GM21367 (cell line): ENCODE data around the gene COX19.
"Not testable (repeated sequence)": the region's sequence is repeated elsewhere in the genome, so short reads cannot be mapped to it uniquely, and the experiment has no call there.

Experiments used
- ATAC-seq: cut with Tn5 transposase; IDR thresholded peaks from one replicate; pipeline ENCODE4 v1.9.1; 2021; ENCODE audit not compliant: unreplicated experiment

The COX19 gene

GRCh38 chr7:927031-927671 lies 48.2 kb downstream of the COX19 start:
- no peak for ATAC-seq

- no peak for ATAC-seq
Observed at GRCh38 chr7:926061-927030, 49.0 kb downstream of the COX19 start.

DNA sequence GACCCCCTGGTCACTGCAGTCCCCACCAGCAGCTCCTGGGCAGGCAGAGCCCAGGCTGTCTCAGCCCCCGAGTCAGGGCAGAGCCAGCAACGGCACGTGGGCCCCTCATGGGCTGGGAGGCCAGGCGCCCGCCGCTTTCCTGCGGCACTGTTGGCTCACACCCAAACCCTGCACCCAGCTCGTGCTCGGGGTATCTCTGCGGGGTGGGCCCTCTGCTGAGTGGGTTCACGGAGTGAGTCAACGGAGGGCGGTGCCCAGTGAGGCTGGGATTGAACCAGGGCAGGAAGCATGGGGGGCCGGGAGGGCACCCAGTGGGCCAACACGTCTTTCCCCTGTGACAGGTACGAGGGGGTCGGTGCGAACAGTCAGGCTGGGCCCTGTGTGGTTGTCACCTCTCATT lies 49.7 kb downstream of the COX19 start:
- ATAC-seq = no peak

- ATAC-seq = peak; percentile 41
Observed at GRCh38 chr7:924541-925231, 50.7 kb downstream of the COX19 start.

DNA sequence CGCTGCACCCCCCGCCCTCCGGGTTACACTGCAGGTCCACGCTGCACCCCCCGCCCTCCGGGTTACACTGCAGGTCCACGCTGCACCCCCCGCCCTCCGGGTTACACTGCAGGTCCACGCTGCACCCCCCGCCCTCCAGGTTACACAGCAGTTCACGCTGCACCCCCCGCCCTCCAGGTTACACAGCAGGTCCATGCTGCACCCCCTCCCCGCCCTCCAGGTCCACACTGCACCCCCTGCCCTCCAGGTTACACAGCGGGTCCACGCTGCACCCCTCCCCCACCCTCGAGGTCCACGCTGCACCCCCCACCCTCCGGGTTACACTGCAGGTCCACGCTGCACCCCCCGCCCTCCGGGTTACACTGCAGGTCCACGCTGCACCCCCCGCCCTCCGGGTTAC lies 51.3 kb downstream of the COX19 start:
- not testable (repeated sequence) for ATAC-seq

GRCh38 chr7:923108-924041 lies 52.0 kb downstream of the COX19 start:
- peak; percentile 66 for ATAC-seq

DNA sequence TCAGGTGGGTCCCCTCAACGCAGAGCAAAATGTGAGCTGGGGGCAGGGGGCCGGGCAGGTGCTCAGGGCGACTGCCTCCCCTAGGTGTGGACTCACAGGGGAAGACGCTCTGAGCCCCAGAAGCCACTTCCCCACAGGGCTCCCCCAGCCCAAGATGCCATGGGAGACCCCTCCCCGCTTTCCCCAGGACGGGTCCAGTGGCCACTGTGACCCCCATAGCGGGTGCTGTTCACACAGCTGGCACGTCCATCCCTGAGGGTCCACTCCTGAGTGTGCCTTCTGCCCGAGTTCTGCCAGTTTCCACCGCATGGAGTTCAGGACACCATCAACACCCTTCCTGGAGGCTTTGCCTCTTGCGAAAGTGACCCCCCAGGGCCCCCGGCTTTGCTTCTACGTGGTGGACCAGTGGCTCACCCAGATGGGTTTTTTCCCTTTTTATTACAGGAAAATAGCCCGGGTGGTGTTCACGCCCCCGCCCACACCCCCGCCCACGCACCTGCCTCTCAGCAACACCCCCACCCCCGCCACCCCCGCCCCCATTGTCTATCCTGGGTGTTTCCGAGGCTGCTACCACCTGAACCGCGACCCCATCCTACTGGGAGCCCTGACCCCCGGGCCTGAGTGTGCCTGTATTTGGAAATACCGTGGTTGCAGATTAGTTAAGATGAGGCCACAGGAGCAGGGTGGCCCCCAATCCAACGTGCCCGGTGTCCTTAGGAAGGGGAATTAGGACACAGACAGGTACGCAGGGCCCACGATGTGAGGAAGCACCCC lies 52.8 kb downstream of the COX19 start:
- ATAC-seq = no peak

DNA sequence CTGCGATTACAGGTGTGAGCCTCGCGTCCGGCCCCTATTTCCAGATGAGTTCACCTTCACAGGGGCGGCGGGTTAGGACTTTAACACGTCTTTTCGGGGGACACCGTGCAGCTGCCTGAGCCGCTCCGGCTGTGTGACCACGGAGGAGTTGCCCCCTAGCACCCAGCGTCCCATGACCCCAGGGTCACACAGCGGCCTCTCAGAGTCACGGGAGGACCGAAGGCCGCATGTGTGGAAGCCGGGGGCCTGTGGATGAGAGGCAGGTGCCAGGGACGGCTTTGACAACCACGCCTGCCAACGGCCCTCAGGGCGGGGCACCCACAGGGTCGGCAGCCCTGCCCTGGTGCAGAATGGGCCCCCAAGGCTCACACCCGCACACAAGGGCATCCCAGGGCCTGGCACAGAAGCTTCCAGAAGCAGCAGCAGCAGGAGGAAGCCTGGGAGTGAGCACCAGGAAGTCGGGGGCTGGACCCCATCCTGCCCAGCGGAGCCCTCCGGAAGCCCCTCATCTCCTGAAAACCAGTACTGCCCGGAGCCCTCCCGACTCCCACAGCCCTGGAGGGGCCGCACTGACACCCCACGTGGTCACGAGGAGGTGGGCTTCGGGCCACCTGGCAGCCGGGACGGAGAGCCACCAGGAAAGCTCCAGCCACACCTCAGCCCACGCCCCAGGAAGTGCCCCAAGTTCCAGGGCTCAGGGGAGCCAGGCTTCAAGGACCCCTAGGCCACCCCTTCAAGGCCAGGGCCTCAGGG lies 53.6 kb downstream of the COX19 start:
- ATAC-seq = no peak

DNA sequence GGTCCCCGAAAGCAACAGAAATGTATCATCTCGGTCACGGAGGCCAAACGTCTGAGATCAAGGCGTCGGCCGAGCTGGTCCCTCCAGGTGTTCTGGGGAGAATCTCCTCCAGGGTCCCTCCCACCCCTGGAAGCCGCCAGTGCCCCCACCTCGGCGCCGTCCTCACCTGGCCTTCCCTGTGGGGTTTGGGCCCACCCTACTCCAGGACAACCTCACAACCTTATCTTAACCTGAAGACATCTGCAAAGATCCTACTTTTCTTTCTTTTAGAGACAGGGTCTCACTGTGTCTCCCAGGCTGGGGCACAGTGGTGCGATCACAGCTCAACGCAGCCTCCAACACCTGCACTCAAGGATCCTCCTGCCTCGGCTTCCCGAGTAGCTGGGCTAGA lies 54.3 kb downstream of the COX19 start:
- no peak for ATAC-seq

GRCh38 chr7:920351-921070 lies 54.8 kb downstream of the COX19 start:
- ATAC-seq = no peak

DNA sequence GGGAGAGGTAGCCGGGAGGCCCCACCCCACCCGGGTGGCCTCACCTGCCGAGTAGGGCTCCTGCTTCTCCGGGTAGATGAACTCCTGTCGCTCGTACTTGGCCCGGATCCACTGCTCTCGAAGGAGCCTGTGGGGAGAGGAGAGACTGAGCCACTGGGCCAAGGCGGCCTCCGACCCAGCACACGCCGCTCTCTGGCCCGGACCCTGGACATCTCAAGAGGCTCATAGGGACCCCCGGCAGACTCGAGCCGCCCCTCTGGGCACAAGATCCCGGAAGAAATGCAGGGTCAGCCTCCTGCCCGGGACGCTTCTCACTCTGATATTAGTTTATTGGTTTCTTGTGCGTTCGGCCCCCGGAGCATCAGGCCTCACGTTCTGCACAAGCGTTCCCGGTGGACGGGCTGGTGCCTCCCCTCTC lies 55.4 kb downstream of the COX19 start:
- no peak for ATAC-seq

GRCh38 chr7:919114-919442 lies 56.3 kb downstream of the COX19 start:
- no peak for ATAC-seq

GRCh38 chr7:918441-919113 lies 56.8 kb downstream of the COX19 start:
- ATAC-seq = no peak

GRCh38 chr7:918118-918425 lies 57.3 kb downstream of the COX19 start:
- ATAC-seq = no peak

DNA sequence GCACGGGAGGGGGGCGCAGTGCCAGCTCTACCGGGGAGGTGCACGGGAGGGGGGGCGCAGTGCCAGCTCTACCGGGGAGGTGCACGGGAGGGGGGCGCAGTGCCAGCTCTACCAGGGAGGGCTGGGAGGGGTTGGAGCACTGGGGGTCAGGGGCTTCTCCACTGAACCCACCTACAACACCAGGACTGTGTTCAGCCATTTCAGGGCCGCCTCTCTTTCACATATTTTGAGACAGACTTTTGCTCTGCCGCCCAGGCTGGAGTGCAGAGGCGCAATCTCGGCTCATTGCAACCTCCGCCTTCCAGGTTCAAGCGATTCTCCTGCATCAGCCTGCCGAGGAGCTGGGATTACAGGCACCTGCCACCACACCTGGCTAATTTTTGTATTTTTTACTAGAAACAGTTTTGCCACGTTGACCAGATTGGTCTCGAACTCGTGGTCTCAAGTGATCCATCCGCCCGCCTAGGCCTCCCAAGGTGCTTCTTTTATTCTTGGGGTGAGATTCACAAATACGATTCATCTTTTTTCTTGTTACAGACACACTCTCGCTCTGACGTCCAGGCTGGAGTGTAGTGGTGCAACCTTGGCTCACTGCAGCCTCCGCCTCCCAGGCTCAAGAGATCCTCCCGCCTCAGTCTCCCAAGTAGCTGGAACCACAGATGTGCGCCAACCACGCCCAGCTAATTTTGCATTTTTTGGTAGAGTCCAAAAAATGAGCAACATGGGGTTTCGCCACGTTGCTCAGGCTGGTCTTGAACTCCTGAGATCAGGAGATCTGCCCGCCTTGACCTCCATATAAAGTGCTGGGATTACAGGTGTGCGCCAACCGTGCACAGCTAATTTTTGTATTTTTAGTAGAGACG lies 57.9 kb downstream of the COX19 start:
- ATAC-seq = no peak

- no peak for ATAC-seq
Observed at GRCh38 chr7:916291-916941, 58.9 kb downstream of the COX19 start.
